ENCODE measurements around the gene PLPP4. TPM values are rescaled to one million over a fixed set of nuclear protein-coding genes. Genes with fewer than 3 reads are reported as not detected.

PLPP4 gene
- total RNA-seq, 2 experiments from 2014 or later: not detected

DNA sequence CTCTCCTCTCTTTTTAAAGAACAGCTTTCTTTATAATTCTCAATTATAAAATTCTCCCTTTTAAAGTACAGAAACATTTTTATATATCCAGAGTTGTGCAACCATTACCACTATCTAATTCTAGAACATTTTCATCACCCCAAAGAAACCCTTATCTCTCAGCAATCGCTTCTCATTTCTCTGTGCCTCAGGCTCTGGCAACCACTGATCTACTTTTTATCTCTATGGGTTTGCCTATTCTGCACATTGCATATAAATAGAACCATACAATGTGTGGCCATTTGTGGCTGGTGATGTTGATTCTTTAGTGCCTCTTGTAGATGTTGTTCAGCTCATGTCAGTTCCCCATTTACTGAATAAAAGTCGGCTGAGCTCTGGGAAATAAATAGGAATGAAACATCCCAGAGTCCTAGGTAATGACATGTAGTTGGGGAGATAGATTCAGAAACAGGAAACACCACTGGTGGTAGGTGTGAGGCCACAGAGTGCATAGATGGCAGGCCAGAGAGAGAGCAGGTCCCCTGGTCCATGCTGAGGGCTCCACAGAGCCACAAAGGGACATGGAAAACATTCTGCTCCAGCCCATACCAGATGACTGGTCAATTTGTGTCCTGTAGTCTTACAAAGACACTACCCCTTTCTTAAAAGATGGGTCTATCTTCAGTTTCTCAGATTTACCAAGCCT, 126.5 kb downstream of the PLPP4 start:
- intact Hi-C loops (cut with DNase I, micrococcal nuclease): no loop called here
- ChIA-PET CTCF (no interaction called here), POLR2A (no interaction called here)
- no peak for TF ChIP-seq CTCF (IDR thresholded peaks at IDR 0.05)
- no peak overlapping the region for H3K4me3 Mint-ChIP-seq
- Histone ChIP-seq H3K36me3 (ENCODE audit: insufficient read depth, low read length) (no peaks in the 10 kb centered on the region), H3K9me3 (ENCODE audit: control insufficient read depth in 1 of 2, insufficient read depth in 1 of 2, low read length in 2 of 2) (no peaks in the 10 kb centered on the region), H3K27ac (ENCODE audit: low read depth in 1 of 2, low read length in 2 of 2) (no peak overlapping the region), H3K4me3 (ENCODE audit: low read length) (no peak overlapping the region), H3K4me1 (ENCODE audit: insufficient read depth, low read length) (no peaks in the 10 kb centered on the region), H3K27me3 (ENCODE audit: control insufficient read depth in 1 of 2, insufficient read depth in 2 of 2, low read length in 2 of 2) (no peaks in the 10 kb centered on the region)
- peaks cover 6% of the 10 kb centered on the region for H3K27me3 Mint-ChIP-seq
- no peaks in the 10 kb centered on the region for H3K9me3 Mint-ChIP-seq
- H3K4me1 Mint-ChIP-seq (ENCODE audit: low read depth): no peaks in the 10 kb centered on the region
- H3K36me3 Mint-ChIP-seq (ENCODE audit: low read depth): no peaks in the 10 kb centered on the region
- ATAC-seq (ENCODE audit: poor library complexity) (no peak), DNase-seq (no peak)
- no peak overlapping the region for H3K27ac Mint-ChIP-seq

DNA sequence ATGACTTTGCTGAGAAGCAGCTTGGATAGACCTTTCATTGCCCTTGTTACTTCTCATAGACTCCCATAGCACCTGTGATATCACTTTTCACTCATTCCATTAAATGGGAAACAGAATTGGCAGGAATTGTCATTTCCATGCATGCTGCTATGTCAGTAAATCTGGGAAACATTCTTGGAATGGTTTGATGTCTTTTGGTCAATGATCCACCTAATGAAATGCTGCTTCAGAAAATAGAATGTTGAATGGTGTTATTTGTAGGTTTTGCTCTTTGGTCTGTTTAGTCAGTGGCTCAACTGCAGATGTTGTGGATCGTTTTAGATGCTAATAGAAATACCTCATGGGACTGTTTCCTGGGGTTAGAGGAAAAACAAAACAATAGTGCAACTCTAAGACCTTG, 127.8 kb downstream of the PLPP4 start:
- H3K9me3 Mint-ChIP-seq: no peaks in the 10 kb centered on the region
- H3K36me3 ChIP-seq (ENCODE audit: insufficient read depth, low read length): no peaks in the 10 kb centered on the region
- ChIA-PET CTCF (no interaction called here), POLR2A (no interaction called here)
- H3K27me3 Mint-ChIP-seq: peaks cover 6% of the 10 kb centered on the region
- H3K36me3 Mint-ChIP-seq (ENCODE audit: low read depth): no peaks in the 10 kb centered on the region
- intact Hi-C loops (cut with DNase I, micrococcal nuclease): no loop called here
- no peak for TF ChIP-seq CTCF (IDR thresholded peaks at IDR 0.05)
- H3K4me3 ChIP-seq (ENCODE audit: low read length): no peak overlapping the region
- DNase-seq (no peak), ATAC-seq (ENCODE audit: poor library complexity) (no peak)
- H3K4me3 Mint-ChIP-seq: no peak overlapping the region
- no peaks in the 10 kb centered on the region for H3K4me1 Mint-ChIP-seq (ENCODE audit: low read depth)
- H3K27ac Mint-ChIP-seq: no peak overlapping the region
- no peaks in the 10 kb centered on the region for H3K27me3 ChIP-seq (ENCODE audit: control insufficient read depth in 1 of 2, insufficient read depth in 2 of 2, low read length in 2 of 2)
- no peaks in the 10 kb centered on the region for H3K9me3 ChIP-seq (ENCODE audit: control insufficient read depth in 1 of 2, insufficient read depth in 1 of 2, low read length in 2 of 2)
- no peak overlapping the region for H3K27ac ChIP-seq (ENCODE audit: low read depth in 1 of 2, low read length in 2 of 2)
- no peaks in the 10 kb centered on the region for H3K4me1 ChIP-seq (ENCODE audit: insufficient read depth, low read length)

GRCh38 chr10:120586471-120586872, 129.4 kb downstream of the PLPP4 start:
- ChIA-PET CTCF (no interaction called here), POLR2A (no interaction called here)
- DNase-seq (no peak), ATAC-seq (ENCODE audit: poor library complexity) (no peak)
- no peak overlapping the region for H3K4me3 ChIP-seq (ENCODE audit: low read length)
- H3K27me3 ChIP-seq (ENCODE audit: control insufficient read depth in 1 of 2, insufficient read depth in 2 of 2, low read length in 2 of 2): no peaks in the 10 kb centered on the region
- Mint-ChIP-seq H3K9me3 (no peaks in the 10 kb centered on the region), H3K27me3 (peaks cover 6% of the 10 kb centered on the region), H3K27ac (no peak overlapping the region), H3K36me3 (ENCODE audit: low read depth) (no peaks in the 10 kb centered on the region), H3K4me3 (no peak overlapping the region), H3K4me1 (ENCODE audit: low read depth) (no peaks in the 10 kb centered on the region)
- no peak overlapping the region for H3K27ac ChIP-seq (ENCODE audit: low read depth in 1 of 2, low read length in 2 of 2)
- intact Hi-C loops (cut with DNase I, micrococcal nuclease): no loop called here
- no peak for TF ChIP-seq CTCF (IDR thresholded peaks at IDR 0.05)
- no peaks in the 10 kb centered on the region for H3K4me1 ChIP-seq (ENCODE audit: insufficient read depth, low read length)
- H3K36me3 ChIP-seq (ENCODE audit: insufficient read depth, low read length): no peaks in the 10 kb centered on the region
- peaks cover 0 to 6% of the 10 kb centered on the region in 2 experiments for H3K9me3 ChIP-seq (ENCODE audit: control insufficient read depth in 1 of 2, insufficient read depth in 1 of 2, low read length in 2 of 2)

Measured in CD4-positive, alpha-beta T cell (primary cell).